ENCODE measurements around the gene NTRK1.

NTRK1 gene

GRCh38 chr1:156857532-156857931 lies 3.1 kb upstream of the NTRK1 start:
- no peak for DNase-seq (ENCODE audit: low read depth, low spot score)

GRCh38 chr1:156858555-156858956 lies 2.1 kb upstream of the NTRK1 start:
- DNase-seq (ENCODE audit: low read depth, low spot score): no peak

GRCh38 chr1:156858959-156859522 lies 1.6 kb upstream of the NTRK1 start, which contains the start of gene INSRR:
Gene INSRR, minus strand, starts transcription at chr1:156859117. Its CDS starts 496 bp downstream, at chr1:156858621.
- no peak for DNase-seq (ENCODE audit: low read depth, low spot score)

- DNase-seq (ENCODE audit: low read depth, low spot score): no peak
Measured at GRCh38 chr1:156859523-156860112, 1.0 kb upstream of the NTRK1 start.

GRCh38 chr1:156860113-156860627 lies 495 bp upstream of the NTRK1 start:
- DNase-seq (ENCODE audit: low read depth, low spot score): no peak

- no peak for DNase-seq (ENCODE audit: low read depth, low spot score)
Measured at GRCh38 chr1:156862584-156862983, 1.9 kb downstream of the NTRK1 start.

GRCh38 chr1:156862997-156863599 lies 2.4 kb downstream of the NTRK1 start:
- no peak for DNase-seq (ENCODE audit: low read depth, low spot score)

GRCh38 chr1:156863631-156864030 lies 3.0 kb downstream of the NTRK1 start:
- DNase-seq (ENCODE audit: low read depth, low spot score): no peak

GRCh38 chr1:156864796-156865195 lies 4.1 kb downstream of the NTRK1 start:
- no peak for DNase-seq (ENCODE audit: low read depth, low spot score)

- no peak for DNase-seq (ENCODE audit: low read depth, low spot score)
Measured at GRCh38 chr1:156865258-156865657, 4.6 kb downstream of the NTRK1 start.

- no peak for DNase-seq (ENCODE audit: low read depth, low spot score)
Measured at GRCh38 chr1:156865865-156866248, 5.2 kb downstream of the NTRK1 start.

- no peak for DNase-seq (ENCODE audit: low read depth, low spot score)
Measured at GRCh38 chr1:156866249-156866909, 5.7 kb downstream of the NTRK1 start.

GRCh38 chr1:156868341-156868740 lies 7.7 kb downstream of the NTRK1 start:
- DNase-seq (ENCODE audit: low read depth, low spot score): no peak

GRCh38 chr1:156869455-156869854 lies 8.8 kb downstream of the NTRK1 start:
- no peak for DNase-seq (ENCODE audit: low read depth, low spot score)

GRCh38 chr1:156873659-156874058 lies 13.0 kb downstream of the NTRK1 start:
- DNase-seq (ENCODE audit: low read depth, low spot score): no peak

- DNase-seq (ENCODE audit: low read depth, low spot score): no peak
Measured at GRCh38 chr1:156874142-156874541, 13.5 kb downstream of the NTRK1 start.

- DNase-seq (ENCODE audit: low read depth, low spot score): no peak
Measured at GRCh38 chr1:156874572-156875340, 14.1 kb downstream of the NTRK1 start.

- DNase-seq (ENCODE audit: low read depth, low spot score): no peak
Measured at GRCh38 chr1:156875341-156875615, 14.6 kb downstream of the NTRK1 start.

- no peak for DNase-seq (ENCODE audit: low read depth, low spot score)
Measured at GRCh38 chr1:156876281-156876680, 15.6 kb downstream of the NTRK1 start.

GRCh38 chr1:156877433-156878170 lies 16.9 kb downstream of the NTRK1 start:
- no peak for DNase-seq (ENCODE audit: low read depth, low spot score)

GRCh38 chr1:156879876-156880275 lies 19.2 kb downstream of the NTRK1 start:
- DNase-seq (ENCODE audit: low read depth, low spot score): no peak
